GM12872 (cell line): Measurements from ENCODE around the gene SLCO3A1.

Experiments used
- TF ChIP-seq, protein P1 (sequence below): IDR thresholded peaks from 3 replicates; pipeline ENCODE4 v1.5.1; 2011; ENCODE audit warnings: low read depth, mild to moderate bottlenecking, low read length, moderate library complexity; ENCODE audit not compliant: insufficient read depth

Gene SLCO3A1

DNA sequence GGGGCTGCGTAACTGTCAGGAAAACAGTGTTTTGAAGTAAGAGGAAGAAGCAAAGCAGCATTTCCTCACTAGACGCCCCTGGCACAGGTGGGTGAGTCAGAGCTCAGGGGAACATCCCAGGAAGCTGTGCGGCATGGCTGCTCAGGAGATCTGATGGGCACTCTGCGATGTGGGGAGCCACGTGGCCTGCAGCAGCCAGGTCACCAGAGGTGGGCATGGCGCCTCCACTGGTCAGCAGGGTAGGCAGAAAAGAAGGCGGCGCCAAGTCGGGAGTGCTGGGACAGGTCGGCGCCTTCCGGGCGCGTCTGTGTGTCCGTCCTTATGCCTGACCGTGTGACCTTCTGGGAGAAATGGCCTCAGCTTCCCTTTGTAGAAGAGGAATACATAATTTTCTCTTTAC lies 290.3 kb downstream of the SLCO3A1 start:
- TF ChIP-seq, protein P1, sequence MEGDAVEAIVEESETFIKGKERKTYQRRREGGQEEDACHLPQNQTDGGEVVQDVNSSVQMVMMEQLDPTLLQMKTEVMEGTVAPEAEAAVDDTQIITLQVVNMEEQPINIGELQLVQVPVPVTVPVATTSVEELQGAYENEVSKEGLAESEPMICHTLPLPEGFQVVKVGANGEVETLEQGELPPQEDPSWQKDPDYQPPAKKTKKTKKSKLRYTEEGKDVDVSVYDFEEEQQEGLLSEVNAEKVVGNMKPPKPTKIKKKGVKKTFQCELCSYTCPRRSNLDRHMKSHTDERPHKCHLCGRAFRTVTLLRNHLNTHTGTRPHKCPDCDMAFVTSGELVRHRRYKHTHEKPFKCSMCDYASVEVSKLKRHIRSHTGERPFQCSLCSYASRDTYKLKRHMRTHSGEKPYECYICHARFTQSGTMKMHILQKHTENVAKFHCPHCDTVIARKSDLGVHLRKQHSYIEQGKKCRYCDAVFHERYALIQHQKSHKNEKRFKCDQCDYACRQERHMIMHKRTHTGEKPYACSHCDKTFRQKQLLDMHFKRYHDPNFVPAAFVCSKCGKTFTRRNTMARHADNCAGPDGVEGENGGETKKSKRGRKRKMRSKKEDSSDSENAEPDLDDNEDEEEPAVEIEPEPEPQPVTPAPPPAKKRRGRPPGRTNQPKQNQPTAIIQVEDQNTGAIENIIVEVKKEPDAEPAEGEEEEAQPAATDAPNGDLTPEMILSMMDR, result no peak

DNA sequence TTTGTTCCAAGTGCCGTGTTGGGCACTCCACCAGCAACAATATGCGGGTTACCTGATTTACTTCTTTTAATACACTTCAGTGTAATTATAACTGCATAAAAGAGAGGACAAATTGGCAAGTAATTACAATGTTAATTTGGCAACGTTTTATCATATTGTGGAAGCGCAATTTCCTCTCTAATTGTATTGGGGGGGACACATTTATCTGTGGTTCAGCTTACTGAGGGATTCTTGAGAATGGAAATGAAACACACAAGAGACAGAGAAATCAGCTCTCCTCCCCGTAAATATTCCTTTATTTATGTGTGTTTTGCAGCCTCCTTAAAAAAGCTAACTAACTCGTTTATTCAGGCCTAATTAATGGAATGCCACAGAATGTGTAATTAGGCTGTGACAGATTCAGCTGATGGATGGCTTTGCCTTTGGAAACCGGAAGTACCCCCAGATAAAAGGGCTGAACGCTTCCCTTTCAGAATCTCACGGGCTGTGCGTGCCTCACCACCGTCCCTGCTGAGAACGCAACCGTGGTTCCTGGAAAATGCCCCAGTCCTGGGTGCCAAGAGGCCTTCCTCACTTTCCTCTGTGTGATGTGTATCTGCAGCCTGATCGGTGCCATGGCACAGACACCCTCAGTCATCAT lies 293.1 kb downstream of the SLCO3A1 start:
- TF ChIP-seq, protein P1, result no peak

DNA sequence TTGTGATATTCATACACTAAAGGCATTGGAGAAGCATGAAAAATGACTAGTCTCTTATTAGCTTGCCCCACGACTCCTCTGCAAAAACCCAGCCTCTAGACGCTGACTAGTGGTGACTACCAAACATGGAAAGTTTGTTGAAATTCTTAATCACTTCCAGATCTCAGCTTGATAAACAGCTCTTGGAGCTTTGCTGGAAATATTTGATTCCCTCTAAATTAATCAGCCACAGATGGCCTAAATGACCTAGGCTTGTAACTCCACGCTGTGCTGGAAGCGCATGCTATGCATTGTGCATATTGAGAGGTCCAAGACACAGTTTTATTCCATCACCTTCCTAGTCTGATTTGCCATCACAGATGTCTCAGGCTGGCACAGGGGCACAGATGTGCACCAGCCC lies 295.5 kb downstream of the SLCO3A1 start:
- TF ChIP-seq, protein P1, result no peak

DNA sequence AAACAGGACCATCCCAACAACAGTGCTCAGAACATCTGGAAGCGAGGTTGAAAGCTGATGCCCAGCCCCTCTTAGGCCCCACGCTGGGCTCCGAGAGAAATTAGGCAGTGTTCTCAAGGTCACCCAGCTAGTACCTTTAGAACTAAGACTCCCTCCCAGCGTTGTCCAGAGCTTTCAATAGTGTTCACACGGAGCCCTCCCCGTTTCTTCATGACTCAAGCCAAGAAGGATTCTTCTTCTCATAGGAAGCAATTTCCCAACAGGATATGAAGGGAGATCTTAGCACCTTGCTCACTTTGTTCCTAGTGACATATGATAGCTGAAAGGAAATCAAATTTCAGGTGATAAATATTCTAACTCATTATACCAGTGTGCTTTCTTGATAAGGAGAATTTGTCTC lies 296.0 kb downstream of the SLCO3A1 start:
- TF ChIP-seq, protein P1, result no peak

DNA sequence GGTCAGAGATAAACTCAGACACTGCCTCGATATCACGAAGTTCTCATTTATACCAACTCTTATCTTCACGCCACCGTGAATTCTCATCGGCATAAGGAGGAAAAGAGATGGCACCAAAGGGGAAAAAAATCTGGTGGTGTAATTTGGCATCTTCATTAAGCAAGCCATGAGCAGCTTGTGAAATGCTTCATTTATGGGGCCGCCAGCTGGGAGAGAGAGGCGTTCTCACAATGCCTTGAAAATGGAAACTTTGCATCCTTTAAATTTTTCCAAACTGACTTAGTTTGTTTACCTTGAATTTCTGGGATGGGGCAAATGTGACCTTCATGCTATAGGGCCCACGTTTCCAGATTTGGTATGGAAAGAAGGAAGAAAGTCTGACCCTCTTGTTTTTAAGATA lies 297.7 kb downstream of the SLCO3A1 start:
- TF ChIP-seq, protein P1, result no peak

DNA sequence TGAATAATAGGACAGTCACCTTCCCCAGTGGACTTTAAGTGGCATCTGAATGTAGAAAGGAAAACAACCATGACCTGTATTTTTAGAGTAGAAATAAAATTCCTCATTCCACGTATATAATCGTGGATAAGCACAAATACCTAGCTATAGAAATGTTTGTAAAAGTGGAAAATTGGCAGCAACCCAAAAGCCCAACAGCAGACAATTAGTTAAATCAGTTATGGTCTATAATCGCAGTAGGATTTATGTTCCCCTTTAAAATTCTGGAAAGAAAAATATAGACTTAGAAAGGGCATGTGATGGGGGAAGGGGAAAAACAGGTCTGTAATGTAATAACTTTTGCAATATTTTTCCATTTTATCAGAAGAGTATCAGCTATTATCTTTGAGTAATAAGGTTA lies 298.2 kb downstream of the SLCO3A1 start:
- TF ChIP-seq, protein P1, result no peak

DNA sequence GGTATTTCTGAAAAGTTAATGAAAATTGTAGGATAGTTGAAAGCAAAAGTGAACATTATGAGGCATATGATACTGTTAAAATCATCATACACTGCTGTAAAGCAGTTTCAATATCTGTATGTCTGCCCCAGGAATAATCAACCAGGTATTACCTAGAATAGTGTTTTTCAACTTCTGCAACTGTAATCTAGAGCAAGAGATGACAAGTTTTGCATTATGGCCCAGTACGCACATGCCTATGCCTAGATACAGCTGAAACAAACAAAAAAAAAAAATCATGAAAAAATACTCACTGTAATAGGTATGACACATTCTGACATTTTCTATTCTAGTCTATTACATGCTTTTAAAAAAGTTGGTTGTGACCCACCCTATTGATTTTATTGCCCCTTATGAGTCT lies 299.5 kb downstream of the SLCO3A1 start:
- TF ChIP-seq, protein P1, result no peak
